IMR-90 (cell line): ENCODE results near the gene SRP14. TPM values are rescaled to one million over a fixed set of nuclear protein-coding genes. Genes with fewer than 3 reads are reported as not detected.

Experiments used
- ATAC-seq: fragments of 200-7000 bp; cut with Tn5 transposase; 2 replicates; pipeline ENCODE4 v1.9.1; 2020; ENCODE audit warnings: low read depth, mild to moderate bottlenecking, moderate library complexity
- BruUV-seq: library from RNA; stranded (reverse); fragments of 400-500 nt; replicated peaks from 2 replicates; lab custom pipeline; 2021; lab: Mats Ljungman, UMichigan
- CTCF ChIA-PET: fragments of 300-600 bp; formaldehyde crosslinking; extraction: SDS; loops from one replicate; lab custom pipeline; 2021; ENCODE audit warnings: antibody characterized with exemption; lab: Yijun Ruan, JAX
- POLR2A ChIA-PET: fragments of 300-600 bp; sonication (Branson Sonifier 250); formaldehyde crosslinking; loops from one replicate; lab custom pipeline; 2022; ENCODE audit warnings: antibody characterized with exemption; ENCODE audit not compliant: unreplicated experiment; lab: Charles Lee
- DNase-seq: peaks from one replicate; pipeline ENCODE4 v3.0.0; 2013
- H2AFZ ChIP-seq: replicated peaks from 2 replicates; pipeline ENCODE3; 2013; ENCODE audit warnings: low read length, mild to moderate bottlenecking; ENCODE audit not compliant: poor library complexity
- H2AK5ac ChIP-seq: 2 replicates; pipeline ENCODE4 v1.6.1; 2013; ENCODE audit warnings: low read depth, low read length, inconsistent platforms
- H2AK9ac ChIP-seq: replicated peaks from 2 replicates; pipeline ENCODE3; 2013; ENCODE audit warnings: mild to moderate bottlenecking, low read depth, low read length, moderate library complexity; ENCODE audit not compliant: poor library complexity
- H2BK120ac ChIP-seq: 2 replicates; pipeline ENCODE4 v1.6.1; 2013; ENCODE audit warnings: low read depth, low read length, inconsistent platforms
- H2BK15ac ChIP-seq: 3 replicates; pipeline ENCODE4 v1.6.1; 2013; ENCODE audit warnings: low read depth, low read length, inconsistent platforms
- H2BK20ac ChIP-seq: 2 replicates; pipeline ENCODE4 v1.6.1; 2013; ENCODE audit warnings: low read depth, mild to moderate bottlenecking, inconsistent platforms, low read length, moderate library complexity
- H2BK5ac ChIP-seq: 2 replicates; pipeline ENCODE4 v1.6.1; 2013; ENCODE audit warnings: mild to moderate bottlenecking, low read depth, low read length, inconsistent platforms; ENCODE audit not compliant: poor library complexity, severe bottlenecking
- H3K14ac ChIP-seq: replicated peaks from 2 replicates; pipeline ENCODE4 v1.6.1; 2013; ENCODE audit warnings: low read depth, low read length, inconsistent platforms
- H3K18ac ChIP-seq: 2 replicates; pipeline ENCODE4 v1.6.1; 2013; ENCODE audit warnings: low read depth, low read length, control low read depth
- H3K23ac ChIP-seq: 2 replicates; pipeline ENCODE4 v1.6.1; 2013; ENCODE audit warnings: low read depth, low read length, inconsistent platforms
- H3K27ac ChIP-seq: 2 replicates; pipeline ENCODE4 v1.5.1; 2013; ENCODE audit warnings: mild to moderate bottlenecking, control low read depth, low read length; ENCODE audit not compliant: insufficient read depth
- H3K27me3 ChIP-seq: 2 replicates; pipeline ENCODE4 v1.6.1; 2013; ENCODE audit warnings: low read length; ENCODE audit not compliant: control insufficient read depth, insufficient read depth
- H3K36me3 ChIP-seq: 2 replicates; pipeline ENCODE4 v1.6.1; 2013; ENCODE audit warnings: low read length, mixed read lengths; ENCODE audit not compliant: control insufficient read depth, insufficient read depth
- H3K4ac ChIP-seq: 2 replicates; pipeline ENCODE4 v1.6.1; 2013; ENCODE audit warnings: low read depth, low read length, inconsistent platforms
- H3K4me1 ChIP-seq: 2 replicates; pipeline ENCODE4 v1.6.1; 2013; ENCODE audit warnings: low read length, mixed read lengths; ENCODE audit not compliant: control insufficient read depth, insufficient read depth
- H3K4me2 ChIP-seq: 2 replicates; pipeline ENCODE4 v1.6.1; 2013; ENCODE audit warnings: low read depth, mild to moderate bottlenecking, control low read depth, low read length, moderate library complexity
- H3K4me3 ChIP-seq: 2 replicates; pipeline ENCODE4 v1.5.1; 2013; ENCODE audit warnings: low read depth, mild to moderate bottlenecking, control low read depth, low read length, moderate library complexity; ENCODE audit not compliant: insufficient read depth
- H3K56ac ChIP-seq: 2 replicates; pipeline ENCODE4 v1.6.1; 2013; ENCODE audit warnings: low read length, inconsistent platforms; ENCODE audit not compliant: insufficient read depth; ENCODE audit errors: extremely low read depth
- H3K79me1 ChIP-seq, 2 experiments: 2 replicates each; pipeline ENCODE4 v1.6.1; 2013; ENCODE audit warnings: low read length in 2 of 2, inconsistent platforms in 1 of 2, low read depth in 1 of 2
- H3K9ac ChIP-seq: 2 replicates; pipeline ENCODE4 v1.6.1; 2013; ENCODE audit warnings: low read depth, low read length, control low read depth
- H3K9me1 ChIP-seq: 2 replicates; pipeline ENCODE4 v1.6.1; 2013; ENCODE audit warnings: low read length, inconsistent platforms; ENCODE audit not compliant: insufficient read depth
- H3K9me3 ChIP-seq: 2 replicates; pipeline ENCODE4 v1.6.1; 2013; ENCODE audit warnings: low read length; ENCODE audit not compliant: control insufficient read depth, insufficient read depth
- H4K20me1 ChIP-seq: 2 replicates; pipeline ENCODE4 v1.6.1; 2013; ENCODE audit warnings: low read length, inconsistent platforms; ENCODE audit not compliant: insufficient read depth
- H4K5ac ChIP-seq: 2 replicates; pipeline ENCODE4 v1.6.1; 2013; ENCODE audit warnings: mild to moderate bottlenecking, low read depth, low read length, control low read depth
- H4K8ac ChIP-seq, 2 experiments: 2 replicates each; pipeline ENCODE4 v1.6.1; 2013; ENCODE audit warnings: low read depth in 2 of 2, low read length in 2 of 2, control low read depth in 1 of 2, inconsistent platforms in 1 of 2
- H4K91ac ChIP-seq: 2 replicates; pipeline ENCODE4 v1.6.1; 2013; ENCODE audit warnings: low read depth, low read length, inconsistent platforms; ENCODE audit not compliant: insufficient read depth
- BHLHE40 ChIP-seq: fragments of 150-350 bp; IDR thresholded peaks from 2 replicates; pipeline ENCODE4 v1.6.1; 2016; ENCODE audit warnings: mild to moderate bottlenecking, low read depth, low read length
- CEBPB ChIP-seq: IDR thresholded peaks from 2 replicates; pipeline ENCODE4 v1.6.1; 2012; ENCODE audit warnings: low read depth, low read length, improper control_type of control experiment
- CHD1 ChIP-seq: IDR thresholded peaks from 2 replicates; pipeline ENCODE4 v1.6.1; 2012; ENCODE audit warnings: low read depth, low read length, improper control_type of control experiment
- ELK1 ChIP-seq: fragments of 150-350 bp; IDR thresholded peaks from 2 replicates; pipeline ENCODE4 v1.6.1; 2016; ENCODE audit warnings: low read depth, mild to moderate bottlenecking, low read length, moderate library complexity, borderline replicate concordance
- FOS ChIP-seq: fragments of 150-350 bp; IDR thresholded peaks from 2 replicates; pipeline ENCODE4 v1.6.1; 2016; ENCODE audit warnings: low read depth, low read length
- MAFK ChIP-seq: IDR thresholded peaks from 2 replicates; pipeline ENCODE4 v1.6.1; 2012; ENCODE audit warnings: low read depth, low read length, improper control_type of control experiment
- MAZ ChIP-seq: IDR thresholded peaks from 2 replicates; pipeline ENCODE4 v1.6.1; 2012; ENCODE audit warnings: low read depth, mild to moderate bottlenecking, low read length, improper control_type of control experiment, moderate library complexity, borderline replicate concordance
- MXI1 ChIP-seq: IDR thresholded peaks from 2 replicates; pipeline ENCODE4 v1.6.1; 2012; ENCODE audit warnings: low read depth, mild to moderate bottlenecking, low read length, moderate library complexity, borderline replicate concordance
- NFE2L2 ChIP-seq: fragments of 150-350 bp; IDR thresholded peaks from 2 replicates; pipeline ENCODE4 v1.6.1; 2016; ENCODE audit warnings: low read depth, mild to moderate bottlenecking, low read length
- RAD21 ChIP-seq: IDR thresholded peaks from 2 replicates; pipeline ENCODE4 v1.6.1; 2012; ENCODE audit warnings: low read length, improper control_type of control experiment
- RCOR1 ChIP-seq: IDR thresholded peaks from 2 replicates; pipeline ENCODE4 v1.6.1; 2012; ENCODE audit warnings: mild to moderate bottlenecking, low read length, improper control_type of control experiment; ENCODE audit not compliant: insufficient replicate concordance
- RFX5 ChIP-seq: IDR thresholded peaks from 2 replicates; pipeline ENCODE4 v1.8.0; 2012; ENCODE audit warnings: low read depth, mild to moderate bottlenecking, low read length, moderate library complexity
- USF2 ChIP-seq: fragments of 150-350 bp; IDR thresholded peaks from 2 replicates; pipeline ENCODE4 v1.6.1; 2017; ENCODE audit warnings: mild to moderate bottlenecking, antibody characterized with exemption, low read length, low read depth
- WGBS, 2 experiments: methylation state at CpG; one replicate each; pipeline versions ENCODE4 v1.1.5 to v1.1.7; 2013; ENCODE audit warnings: missing lambda C conversion rate in 2 of 2; ENCODE audit not compliant: insufficient read length in 1 of 2; ENCODE audit errors: extremely low coverage in 2 of 2; 5-methylcytosine and 5-hydroxymethylcytosine counted together
- dilution Hi-C: fragments of 300-500 bp; cut with HindIII; formaldehyde crosslinking; loops from one replicate; pipeline ENCODE4 v1.14.3; 2018; ENCODE audit warnings: low sequenced_read_pairs; ENCODE audit not compliant: unreplicated experiment
- in situ Hi-C: fragments of 300-500 bp; cut with MboI; formaldehyde crosslinking; loops from 3 replicates; pipeline ENCODE4 v1.14.3; 2019; ENCODE audit warnings: low sequenced_read_pairs, inconsistent platforms, mixed read lengths
- intact Hi-C: fragments of 100-400 bp; cut with micrococcal nuclease; formaldehyde crosslinking; loops from 2 replicates; pipeline ENCODE4 v1.10.0; 2022
- polyA plus RNA-seq, 3 experiments: library from polyadenylated mRNA; depleted of rRNA; stranded (reverse); fragments of >200 nt; gene quantifications; 2 replicates each; pipeline ENCODE4 v1.2.3, GENCODE V29; 2012; ENCODE audit warnings: low replicate concordance in 1 of 3
- total RNA-seq: library from RNA; depleted of rRNA; stranded (reverse); fragments of >200 nt; gene quantifications from 2 replicates; pipeline ENCODE4 v1.2.3, GENCODE V29; 2012

SRP14 gene
- total and polyA plus RNA-seq, 2 of the 4 experiments (the other 2 are of a cell fraction) = 106 to 295 TPM

GRCh38 chr15:40061212-40061901 is 22.4 kb upstream of the SRP14 start (continued):
- no peak for TF ChIP-seq ELK1

- 89% methylated on average over 5 of the region's 10 CpGs; no CpG with 5 or more reads in 1 of the 2 experiments for WGBS, 2 experiments
- dilution Hi-C loops (no loop called here), in situ Hi-C loops (no loop called here), intact Hi-C loops (no loop called here)
- Histone ChIP-seq H3K27me3 (no peaks in the 10 kb centered on the region), H3K4me3 (no peak overlapping the region), H3K4ac (peak overlapping the region; percentile 55), H2BK15ac (peak overlapping the region; percentile 50; the same call in 2 of the 3 replicates), H3K79me1 (peaks cover 0 to 16% of the 10 kb centered on the region in 2 experiments; a peak in 1 of 4 replicates), H3K9me3 (no peaks in the 10 kb centered on the region), H3K9me1 (peaks cover 49% of the 10 kb centered on the region), H3K4me1 (peaks cover 29% of the 10 kb centered on the region), H4K5ac (peak overlapping the region; percentile 37; the same call in 1 of the 2 replicates), H3K4me2 (no peak overlapping the region), H2BK5ac (no peak overlapping the region), H3K56ac (no peak overlapping the region), H4K8ac (peak overlapping the region in 1 of 2 experiments; percentile 30; a peak in 1 of 4 replicates), H2AK5ac (peak overlapping the region; percentile 86), H3K23ac (peak overlapping the region; percentile 24; the same call in 1 of the 2 replicates), H2AFZ (no peak overlapping the region), H3K18ac (peak overlapping the region; percentile 21; the same call in 1 of the 2 replicates), H2AK9ac (peak overlapping the region; percentile 70), H3K9ac (no peak overlapping the region), H4K20me1 (no peaks in the 10 kb centered on the region), H2BK120ac (peak overlapping the region; percentile 49; the same call in 1 of the 2 replicates), H3K36me3 (no peaks in the 10 kb centered on the region), H4K91ac (peak overlapping the region; percentile 33), H3K27ac (no peak overlapping the region), H2BK20ac (peak overlapping the region; percentile 75), H3K14ac (peak overlapping the region; percentile 82)
- BruUV-seq = no TSS peak
- CTCF ChIA-PET = interaction anchor here (1.4 to 2.0 kb wide), 2 partner anchors 15 to 44 kb away, joined by 4 read pairs; no protein-coding TSS in a partner anchor
- no peak for ATAC-seq
- no peak for DNase-seq
- POLR2A ChIA-PET = no interaction called here
- TF ChIP-seq RAD21 (no peak), CEBPB (no peak), MXI1 (no peak), MAFK (no peak), USF2 (no peak), RCOR1 (no peak), MAZ (no peak), RFX5 (no peak), FOS (no peak), BHLHE40 (no peak), NFE2L2 (no peak), CHD1 (no peak)
These were observed 21.4 kb upstream of the SRP14 start for GRCh38 chr15:40060236-40060961.
